Suprapubic skin (tissue), 3 donors: ENCODE data around the gene DEPP1.

Experiments
- POLR2AphosphoS5 ChIP-seq, 3 donors: sonication (generic); formaldehyde crosslinking; IDR thresholded peaks; one replicate each; pipeline ENCODE4 v1.6.1; 2017; ENCODE audit warnings: antibody characterized with exemption in 3 of 3
- TF ChIP-seq, protein P1 (sequence below), 2 donors: fragments of 200-600 bp in 1 of 2; fragments of 450-650 bp in 1 of 2; sonication (generic) in 1 of 2; IDR thresholded peaks; one replicate each; pipeline ENCODE4 v1.5.1; 2016 to 2019; ENCODE audit warnings: antibody characterized with exemption in 2 of 2, mild to moderate bottlenecking in 1 of 2, moderate library complexity in 1 of 2

DNA sequence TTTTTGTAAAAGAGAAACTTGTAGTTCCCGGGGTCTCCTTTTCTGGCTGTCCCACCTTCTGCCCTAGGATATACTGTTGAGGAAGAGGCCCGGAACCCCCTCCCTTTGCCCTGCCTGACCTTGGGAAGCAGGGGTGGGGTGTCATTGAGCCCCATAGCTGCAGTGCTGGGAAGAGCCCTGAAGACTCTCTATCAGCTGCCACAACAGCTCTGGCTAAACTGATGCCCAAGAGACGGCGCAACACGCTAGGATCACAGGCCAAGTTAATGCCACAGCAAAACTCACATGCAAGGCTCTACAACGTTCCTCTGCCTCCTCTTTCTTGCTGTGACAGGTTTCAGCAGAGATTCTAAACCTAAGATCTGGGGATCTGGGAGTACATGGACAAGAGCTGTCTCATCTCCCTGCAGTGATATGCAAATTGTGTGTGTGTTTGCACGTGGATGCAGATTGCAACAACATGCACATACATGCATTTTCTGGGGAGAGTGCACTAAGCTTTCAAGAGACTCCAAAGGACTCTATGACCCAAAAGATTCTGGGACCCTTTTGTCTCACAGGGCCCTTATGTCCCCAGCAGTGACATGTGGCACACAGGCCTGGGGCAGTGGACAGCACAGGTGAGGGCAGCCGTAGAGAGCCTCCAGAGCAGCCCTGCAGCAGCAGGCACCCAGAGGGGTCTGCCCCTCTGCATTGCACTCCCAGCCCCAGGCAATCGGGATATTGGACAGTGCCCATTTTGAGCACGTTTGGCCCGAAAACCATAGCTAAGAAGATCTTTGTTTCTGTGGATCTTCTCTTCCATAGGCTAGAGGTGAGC lies 16.5 kb downstream of the DEPP1 start:
- TF ChIP-seq, protein P1, sequence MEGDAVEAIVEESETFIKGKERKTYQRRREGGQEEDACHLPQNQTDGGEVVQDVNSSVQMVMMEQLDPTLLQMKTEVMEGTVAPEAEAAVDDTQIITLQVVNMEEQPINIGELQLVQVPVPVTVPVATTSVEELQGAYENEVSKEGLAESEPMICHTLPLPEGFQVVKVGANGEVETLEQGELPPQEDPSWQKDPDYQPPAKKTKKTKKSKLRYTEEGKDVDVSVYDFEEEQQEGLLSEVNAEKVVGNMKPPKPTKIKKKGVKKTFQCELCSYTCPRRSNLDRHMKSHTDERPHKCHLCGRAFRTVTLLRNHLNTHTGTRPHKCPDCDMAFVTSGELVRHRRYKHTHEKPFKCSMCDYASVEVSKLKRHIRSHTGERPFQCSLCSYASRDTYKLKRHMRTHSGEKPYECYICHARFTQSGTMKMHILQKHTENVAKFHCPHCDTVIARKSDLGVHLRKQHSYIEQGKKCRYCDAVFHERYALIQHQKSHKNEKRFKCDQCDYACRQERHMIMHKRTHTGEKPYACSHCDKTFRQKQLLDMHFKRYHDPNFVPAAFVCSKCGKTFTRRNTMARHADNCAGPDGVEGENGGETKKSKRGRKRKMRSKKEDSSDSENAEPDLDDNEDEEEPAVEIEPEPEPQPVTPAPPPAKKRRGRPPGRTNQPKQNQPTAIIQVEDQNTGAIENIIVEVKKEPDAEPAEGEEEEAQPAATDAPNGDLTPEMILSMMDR (IDR thresholded peaks at IDR 0.05) = no peak
- no peak for TF ChIP-seq POLR2AphosphoS5 (IDR thresholded peaks at IDR 0.05)
